CD4-positive, alpha-beta T cell treated with Interleukin-1 beta for 1 hour (primary cell): ENCODE results near the gene TIAM1.

Experiments used
- DNase-seq, 2 donors: peaks; one replicate each; pipeline ENCODE4 v3.0.0-alpha.2; 2020 to 2022

The TIAM1 gene

GRCh38 chr21:31354604-31355443 is 10.8 kb upstream of the TIAM1 start:
- peak; percentile 73 to 78 for DNase-seq

GRCh38 chr21:31354122-31354521 is 10.1 kb upstream of the TIAM1 start:
- DNase-seq, result no peak

GRCh38 chr21:31352836-31353235 is 8.8 kb upstream of the TIAM1 start:
- DNase-seq, result peak in 1 of 2 donors; percentile 21

GRCh38 chr21:31351960-31352359 is 7.9 kb upstream of the TIAM1 start:
- DNase-seq, result no peak

- no peak for DNase-seq
Measured at GRCh38 chr21:31351438-31351837, 7.4 kb upstream of the TIAM1 start.

GRCh38 chr21:31349208-31349607 is 5.1 kb upstream of the TIAM1 start:
- DNase-seq, result no peak

- no peak for DNase-seq
Measured at GRCh38 chr21:31348188-31348587, 4.1 kb upstream of the TIAM1 start.

- DNase-seq, result no peak
Measured at GRCh38 chr21:31347435-31348032, 3.5 kb upstream of the TIAM1 start.

- no peak for DNase-seq
Measured at GRCh38 chr21:31346256-31346821, 2.3 kb upstream of the TIAM1 start.

- DNase-seq, result no peak
Measured at GRCh38 chr21:31345136-31345535, 1.1 kb upstream of the TIAM1 start.

GRCh38 chr21:31343030-31343510 is 991 bp downstream of the TIAM1 start:
- no peak for DNase-seq

- no peak for DNase-seq
Measured at GRCh38 chr21:31342348-31342747, 1.7 kb downstream of the TIAM1 start.

- DNase-seq, result no peak
Measured at GRCh38 chr21:31340942-31341487, 3.0 kb downstream of the TIAM1 start.

- DNase-seq, result no peak
Measured at GRCh38 chr21:31340514-31340913, 3.5 kb downstream of the TIAM1 start.

- DNase-seq, result peak in 1 of 2 donors; percentile 6
Measured at GRCh38 chr21:31339721-31340120, 4.3 kb downstream of the TIAM1 start.

- no peak for DNase-seq
Measured at GRCh38 chr21:31338908-31339368, 5.1 kb downstream of the TIAM1 start.

- no peak for DNase-seq
Measured at GRCh38 chr21:31337996-31338907, 5.8 kb downstream of the TIAM1 start.

GRCh38 chr21:31337086-31337485 is 7.0 kb downstream of the TIAM1 start:
- DNase-seq, result no peak

GRCh38 chr21:31336739-31337040 is 7.4 kb downstream of the TIAM1 start:
- no peak for DNase-seq

- DNase-seq, result no peak
Measured at GRCh38 chr21:31335957-31336738, 7.9 kb downstream of the TIAM1 start.

- no peak for DNase-seq
Measured at GRCh38 chr21:31334648-31335121, 9.4 kb downstream of the TIAM1 start.

GRCh38 chr21:31332525-31332924 is 11.5 kb downstream of the TIAM1 start:
- DNase-seq, result no peak
